Activated CD8-positive, alpha-beta T cell treated with anti-CD3 and anti-CD28 coated beads for 36 hours (primary cell): ENCODE results near the gene PLAC9. TPM values are rescaled to one million over a fixed set of nuclear protein-coding genes. Genes with fewer than 3 reads are reported as not detected.

Experiments
- ATAC-seq: fragments of 200-7000 bp; cut with Tn5 transposase; one replicate; pipeline ENCODE4 v1.10.0; 2021; ENCODE audit warnings: mild to moderate bottlenecking, moderate library complexity
- CTCF ChIA-PET: fragments of 350-600 bp; sonication (Branson Sonifier 250); formaldehyde crosslinking; loops from one replicate; lab custom pipeline; 2021; ENCODE audit warnings: antibody characterized with exemption; lab: Charles Lee
- POLR2A ChIA-PET: fragments of 350-600 bp; sonication (Branson Sonifier 250); formaldehyde crosslinking; loops from one replicate; lab custom pipeline; 2021; ENCODE audit warnings: antibody characterized with exemption; lab: Charles Lee
- DNase-seq: peaks from one replicate; pipeline ENCODE4 v3.0.0-alpha.2; 2020
- H3K27ac Mint-ChIP-seq: one replicate; pipeline ENCODE4 v1.8.0; 2021; ENCODE audit warnings: mild to moderate bottlenecking, mixed read lengths
- H3K27me3 Mint-ChIP-seq: one replicate; pipeline ENCODE4 v1.8.0; 2021; ENCODE audit warnings: mixed read lengths
- H3K36me3 Mint-ChIP-seq: one replicate; pipeline ENCODE4 v1.8.0; 2021; ENCODE audit warnings: low read depth, mixed read lengths
- H3K4me1 Mint-ChIP-seq: one replicate; pipeline ENCODE4 v1.8.0; 2021; ENCODE audit warnings: low read depth, mixed read lengths
- H3K4me3 Mint-ChIP-seq: one replicate; pipeline ENCODE4 v1.8.0; 2021; ENCODE audit warnings: mild to moderate bottlenecking, moderate library complexity, mixed read lengths
- H3K9me3 Mint-ChIP-seq: one replicate; pipeline ENCODE4 v1.8.0; 2021; ENCODE audit warnings: mixed read lengths
- intact Hi-C: fragments of 100-400 bp; cut with micrococcal nuclease; formaldehyde crosslinking; loops from one replicate; pipeline ENCODE4 v1.10.0; 2022
- total RNA-seq, 2 experiments: library from RNA; stranded (reverse); gene quantifications; one replicate each; pipeline ENCODE4 v1.2.3, GENCODE V29; 2021
- TF ChIP-seq, protein P1 (sequence below): fragments of 200-600 bp; IDR thresholded peaks from one replicate; pipeline ENCODE4 v1.8.0; 2022; ENCODE audit warnings: antibody characterized with exemption, mild to moderate bottlenecking

The PLAC9 gene
- total RNA-seq, 2 experiments from 2014 or later = not detected

DNA sequence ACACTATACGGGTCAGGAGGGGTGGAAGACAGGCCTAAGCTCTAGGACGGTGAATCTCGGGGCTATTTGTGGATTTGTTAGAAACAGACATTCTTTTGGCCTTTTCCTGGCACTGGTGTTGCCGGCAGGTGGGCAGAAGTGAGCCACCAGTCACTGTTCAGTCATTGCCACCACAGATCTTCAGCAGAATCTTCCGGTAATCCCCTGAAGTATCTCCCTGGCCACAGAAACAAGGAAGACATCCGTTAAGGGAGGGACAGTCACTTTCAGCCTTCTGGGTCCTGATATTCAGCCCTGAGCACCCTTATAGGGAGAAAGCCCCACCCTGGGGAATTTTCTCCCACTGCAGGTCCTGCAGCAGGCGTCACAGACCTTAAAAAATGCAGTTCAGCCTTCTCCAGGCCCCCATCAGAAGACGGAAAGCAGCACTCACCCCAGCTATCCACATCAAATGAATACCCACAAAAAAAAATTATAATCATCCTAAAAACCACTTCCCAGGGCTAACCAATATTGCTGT lies 23.2 kb downstream of the PLAC9 start:
- CTCF ChIA-PET = interaction anchor here (1.5 to 3.1 kb wide), 3 partner anchors 9 to 67 kb away, joined by 4 to 24 read pairs (median 5); no protein-coding TSS in a partner anchor
- no peak overlapping the region for H3K4me3 Mint-ChIP-seq
- POLR2A ChIA-PET = no interaction called here
- intact Hi-C loops = no loop called here
- ATAC-seq (no peak), DNase-seq (no peak)
- peak overlapping the region; percentile 68 for H3K27ac Mint-ChIP-seq
- H3K9me3 Mint-ChIP-seq = peaks cover 6% of the 10 kb centered on the region
- H3K27me3 Mint-ChIP-seq = no peaks in the 10 kb centered on the region
- peaks cover 88% of the 10 kb centered on the region for H3K36me3 Mint-ChIP-seq
- TF ChIP-seq, protein P1, sequence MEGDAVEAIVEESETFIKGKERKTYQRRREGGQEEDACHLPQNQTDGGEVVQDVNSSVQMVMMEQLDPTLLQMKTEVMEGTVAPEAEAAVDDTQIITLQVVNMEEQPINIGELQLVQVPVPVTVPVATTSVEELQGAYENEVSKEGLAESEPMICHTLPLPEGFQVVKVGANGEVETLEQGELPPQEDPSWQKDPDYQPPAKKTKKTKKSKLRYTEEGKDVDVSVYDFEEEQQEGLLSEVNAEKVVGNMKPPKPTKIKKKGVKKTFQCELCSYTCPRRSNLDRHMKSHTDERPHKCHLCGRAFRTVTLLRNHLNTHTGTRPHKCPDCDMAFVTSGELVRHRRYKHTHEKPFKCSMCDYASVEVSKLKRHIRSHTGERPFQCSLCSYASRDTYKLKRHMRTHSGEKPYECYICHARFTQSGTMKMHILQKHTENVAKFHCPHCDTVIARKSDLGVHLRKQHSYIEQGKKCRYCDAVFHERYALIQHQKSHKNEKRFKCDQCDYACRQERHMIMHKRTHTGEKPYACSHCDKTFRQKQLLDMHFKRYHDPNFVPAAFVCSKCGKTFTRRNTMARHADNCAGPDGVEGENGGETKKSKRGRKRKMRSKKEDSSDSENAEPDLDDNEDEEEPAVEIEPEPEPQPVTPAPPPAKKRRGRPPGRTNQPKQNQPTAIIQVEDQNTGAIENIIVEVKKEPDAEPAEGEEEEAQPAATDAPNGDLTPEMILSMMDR = no peak
- peaks cover 10% of the 10 kb centered on the region for H3K4me1 Mint-ChIP-seq

DNA sequence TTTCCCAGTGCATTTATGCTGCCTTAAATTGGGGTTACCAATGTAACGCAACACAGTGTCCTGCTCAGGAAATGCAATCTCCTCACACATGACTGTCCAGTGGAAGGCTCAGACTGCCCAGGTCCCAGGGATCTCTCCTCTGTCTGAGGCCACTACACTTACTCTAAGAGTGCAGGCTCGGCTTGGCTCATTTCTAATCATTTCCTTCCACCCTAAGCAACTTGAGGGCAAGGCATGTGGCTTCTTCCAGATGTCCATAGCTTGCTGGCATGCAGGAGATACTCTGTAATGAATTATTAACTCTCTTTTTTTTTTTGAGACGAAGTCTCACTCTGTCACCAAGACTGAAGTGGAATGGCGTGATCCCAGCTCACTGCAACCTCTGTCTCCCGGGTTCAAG lies 23.7 kb downstream of the PLAC9 start:
- ATAC-seq = no peak
- ChIA-PET POLR2A (no interaction called here), CTCF (interaction anchor here (1.0 to 1.5 kb wide), 3 partner anchors 9 to 105 kb away, joined by 3 to 5 read pairs (median 4); no protein-coding TSS in a partner anchor)
- Mint-ChIP-seq H3K9me3 (peaks cover 1% of the 10 kb centered on the region), H3K27ac (peak overlapping the region; percentile 68), H3K36me3 (peaks cover 86% of the 10 kb centered on the region), H3K4me1 (peaks cover 10% of the 10 kb centered on the region), H3K27me3 (no peaks in the 10 kb centered on the region), H3K4me3 (no peak overlapping the region)
- no peak for DNase-seq
- intact Hi-C loops = no loop called here
- TF ChIP-seq, protein P1 = no peak

GRCh38 chr10:80157561-80157960 lies 25.0 kb downstream of the PLAC9 start:
- peaks cover 10% of the 10 kb centered on the region for H3K4me1 Mint-ChIP-seq
- no peak overlapping the region for H3K4me3 Mint-ChIP-seq
- TF ChIP-seq, protein P1 = no peak
- ChIA-PET CTCF (interaction anchor here (1.4 to 1.5 kb wide), 2 partner anchors 10 to 12 kb away, joined by 3 to 5 read pairs; no protein-coding TSS in a partner anchor), POLR2A (no interaction called here)
- H3K36me3 Mint-ChIP-seq = peaks cover 80% of the 10 kb centered on the region
- H3K27ac Mint-ChIP-seq = peak overlapping the region; percentile 53
- ATAC-seq = no peak
- DNase-seq = no peak
- H3K9me3 Mint-ChIP-seq = no peaks in the 10 kb centered on the region
- intact Hi-C loops = no loop called here
- no peaks in the 10 kb centered on the region for H3K27me3 Mint-ChIP-seq

DNA sequence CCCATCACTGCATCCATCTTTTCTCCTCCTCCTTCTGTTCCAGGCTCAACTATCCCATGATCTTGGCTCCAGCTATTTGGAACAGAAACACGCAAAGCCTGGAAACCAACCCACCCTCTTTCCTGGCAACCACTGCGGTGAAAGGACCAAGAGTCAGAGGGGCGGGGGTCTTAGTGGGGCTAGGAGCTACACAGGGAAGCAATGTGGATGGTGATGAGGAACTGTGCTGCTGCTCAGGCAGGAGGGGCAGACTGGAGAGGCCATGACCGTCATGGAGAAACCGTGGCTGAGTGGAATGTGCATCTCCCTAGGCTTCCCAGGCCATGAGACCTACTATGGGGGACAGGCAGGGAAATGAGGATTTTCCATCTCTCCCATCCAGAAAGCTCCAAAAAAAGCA lies 25.6 kb downstream of the PLAC9 start:
- no peaks in the 10 kb centered on the region for H3K27me3 Mint-ChIP-seq
- peak overlapping the region; percentile 47 for H3K27ac Mint-ChIP-seq
- no peak overlapping the region for H3K4me3 Mint-ChIP-seq
- H3K4me1 Mint-ChIP-seq = peaks cover 10% of the 10 kb centered on the region
- ATAC-seq (no peak), DNase-seq (no peak)
- CTCF ChIA-PET = interaction anchor here (1.4 kb wide), 1 partner anchor 11 kb away, joined by 3 read pairs; no protein-coding TSS in a partner anchor
- TF ChIP-seq, protein P1 = no peak
- no peaks in the 10 kb centered on the region for H3K9me3 Mint-ChIP-seq
- intact Hi-C loops = no loop called here
- POLR2A ChIA-PET = interaction anchor here (0.6 kb wide), 1 partner anchor 27 kb away, joined by 3 read pairs; no protein-coding TSS in a partner anchor
- peaks cover 81% of the 10 kb centered on the region for H3K36me3 Mint-ChIP-seq

GRCh38 chr10:80158598-80159127 lies 26.1 kb downstream of the PLAC9 start:
- H3K36me3 Mint-ChIP-seq = peaks cover 81% of the 10 kb centered on the region
- no peaks in the 10 kb centered on the region for H3K9me3 Mint-ChIP-seq
- POLR2A ChIA-PET = no interaction called here
- no peak overlapping the region for H3K4me3 Mint-ChIP-seq
- no peak for ATAC-seq
- intact Hi-C loops = no loop called here
- no peak for DNase-seq
- peaks cover 10% of the 10 kb centered on the region for H3K4me1 Mint-ChIP-seq
- TF ChIP-seq, protein P1 = no peak
- CTCF ChIA-PET = interaction anchor here (1.4 kb wide), 1 partner anchor 11 kb away, joined by 3 read pairs; no protein-coding TSS in a partner anchor
- H3K27ac Mint-ChIP-seq = peak overlapping the region; percentile 60
- no peaks in the 10 kb centered on the region for H3K27me3 Mint-ChIP-seq
